WTC11 (cell line): Measurements from ENCODE around the gene PRKCG.

Experiments
- ATF1 ChIP-seq: sonication (generic); formaldehyde crosslinking; IDR thresholded peaks from 2 replicates; pipeline ENCODE4 v1.8.1; 2023; ENCODE audit warnings: mild to moderate bottlenecking, moderate library complexity, missing genetic modification reagents
- ELF4 ChIP-seq: sonication (generic); formaldehyde crosslinking; IDR thresholded peaks from 2 replicates; pipeline ENCODE4 v1.8.1; 2022; ENCODE audit warnings: low read depth, mild to moderate bottlenecking, moderate library complexity, missing genetic modification reagents
- MAX ChIP-seq: sonication (generic); formaldehyde crosslinking; IDR thresholded peaks from 2 replicates; pipeline ENCODE4 v1.8.0; 2022; ENCODE audit warnings: mild to moderate bottlenecking, missing genetic modification reagents
- NFE2L1 ChIP-seq: sonication (generic); formaldehyde crosslinking; IDR thresholded peaks from 2 replicates; pipeline ENCODE4 v1.8.1; 2023; ENCODE audit warnings: missing genetic modification reagents
- NR3C1 ChIP-seq: sonication (generic); formaldehyde crosslinking; conservative IDR thresholded peaks from 2 replicates; pipeline ENCODE4 v1.8.1; 2023; ENCODE audit warnings: low read depth, mild to moderate bottlenecking, missing genetic modification reagents
- SP1 ChIP-seq: sonication (generic); formaldehyde crosslinking; conservative IDR thresholded peaks from 2 replicates; pipeline ENCODE4 v1.8.1; 2022; ENCODE audit warnings: missing genetic modification reagents
- USF1 ChIP-seq: sonication (generic); formaldehyde crosslinking; IDR thresholded peaks from 2 replicates; pipeline ENCODE4 v1.8.0; 2022; ENCODE audit warnings: mild to moderate bottlenecking, missing genetic modification reagents
- ZSCAN18 ChIP-seq: fragments of 250-450 bp; sonication (Bioruptor Pico); IDR thresholded peaks from 2 replicates; pipeline ENCODE4 v2.1.2; 2022; ENCODE audit warnings: mild to moderate bottlenecking, moderate library complexity
- TF ChIP-seq, protein P1 (sequence below): fragments of 200-600 bp; IDR thresholded peaks from 2 replicates; pipeline ENCODE4 v1.8.0; 2022; ENCODE audit warnings: antibody characterized with exemption
- TF ChIP-seq, protein P2 (sequence below): sonication (generic); formaldehyde crosslinking; IDR thresholded peaks from 2 replicates; pipeline ENCODE4 v1.8.0; 2022; ENCODE audit warnings: mild to moderate bottlenecking, missing genetic modification reagents

DNA sequence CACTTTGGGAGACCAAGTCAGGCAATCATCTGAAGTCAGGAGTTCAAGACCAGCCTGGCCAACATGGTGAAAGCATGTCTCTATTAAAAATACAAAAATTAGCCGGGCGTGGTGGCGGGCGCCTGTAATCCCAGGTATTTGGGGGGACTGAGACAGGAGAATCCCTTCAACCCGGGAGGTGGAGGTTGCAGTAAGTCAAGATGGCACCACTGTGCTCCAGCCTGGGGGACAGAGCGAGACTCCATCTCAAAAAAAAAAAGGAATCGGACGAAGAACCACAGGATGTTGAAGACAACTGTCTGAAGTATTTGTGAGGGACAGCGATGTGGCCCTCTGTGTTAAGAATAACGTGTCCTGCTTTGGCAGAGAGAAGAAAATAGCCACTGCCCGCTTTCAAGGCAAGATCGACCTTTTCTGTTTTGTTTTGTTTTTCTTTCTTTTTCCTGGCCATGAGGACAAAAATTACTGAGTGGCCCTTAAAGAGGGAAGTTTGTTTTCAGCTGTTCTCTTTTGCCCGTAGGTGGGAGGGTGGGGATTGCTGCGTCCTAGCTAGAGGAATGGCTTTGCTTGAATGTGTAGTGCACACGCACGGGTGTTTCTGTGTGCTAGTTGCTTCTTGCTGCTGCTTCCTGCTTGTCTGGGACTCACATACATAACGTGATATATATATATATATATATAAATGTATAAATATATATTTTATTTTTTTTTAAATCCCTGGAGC is 6.2 kb upstream of the PRKCG start:
- TF ChIP-seq NFE2L1 (CRISPR knock-in tag): no peak
- TF ChIP-seq, protein P1, sequence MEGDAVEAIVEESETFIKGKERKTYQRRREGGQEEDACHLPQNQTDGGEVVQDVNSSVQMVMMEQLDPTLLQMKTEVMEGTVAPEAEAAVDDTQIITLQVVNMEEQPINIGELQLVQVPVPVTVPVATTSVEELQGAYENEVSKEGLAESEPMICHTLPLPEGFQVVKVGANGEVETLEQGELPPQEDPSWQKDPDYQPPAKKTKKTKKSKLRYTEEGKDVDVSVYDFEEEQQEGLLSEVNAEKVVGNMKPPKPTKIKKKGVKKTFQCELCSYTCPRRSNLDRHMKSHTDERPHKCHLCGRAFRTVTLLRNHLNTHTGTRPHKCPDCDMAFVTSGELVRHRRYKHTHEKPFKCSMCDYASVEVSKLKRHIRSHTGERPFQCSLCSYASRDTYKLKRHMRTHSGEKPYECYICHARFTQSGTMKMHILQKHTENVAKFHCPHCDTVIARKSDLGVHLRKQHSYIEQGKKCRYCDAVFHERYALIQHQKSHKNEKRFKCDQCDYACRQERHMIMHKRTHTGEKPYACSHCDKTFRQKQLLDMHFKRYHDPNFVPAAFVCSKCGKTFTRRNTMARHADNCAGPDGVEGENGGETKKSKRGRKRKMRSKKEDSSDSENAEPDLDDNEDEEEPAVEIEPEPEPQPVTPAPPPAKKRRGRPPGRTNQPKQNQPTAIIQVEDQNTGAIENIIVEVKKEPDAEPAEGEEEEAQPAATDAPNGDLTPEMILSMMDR: no peak
- no peak for TF ChIP-seq SP1 (CRISPR knock-in tag)
- TF ChIP-seq, protein P2, sequence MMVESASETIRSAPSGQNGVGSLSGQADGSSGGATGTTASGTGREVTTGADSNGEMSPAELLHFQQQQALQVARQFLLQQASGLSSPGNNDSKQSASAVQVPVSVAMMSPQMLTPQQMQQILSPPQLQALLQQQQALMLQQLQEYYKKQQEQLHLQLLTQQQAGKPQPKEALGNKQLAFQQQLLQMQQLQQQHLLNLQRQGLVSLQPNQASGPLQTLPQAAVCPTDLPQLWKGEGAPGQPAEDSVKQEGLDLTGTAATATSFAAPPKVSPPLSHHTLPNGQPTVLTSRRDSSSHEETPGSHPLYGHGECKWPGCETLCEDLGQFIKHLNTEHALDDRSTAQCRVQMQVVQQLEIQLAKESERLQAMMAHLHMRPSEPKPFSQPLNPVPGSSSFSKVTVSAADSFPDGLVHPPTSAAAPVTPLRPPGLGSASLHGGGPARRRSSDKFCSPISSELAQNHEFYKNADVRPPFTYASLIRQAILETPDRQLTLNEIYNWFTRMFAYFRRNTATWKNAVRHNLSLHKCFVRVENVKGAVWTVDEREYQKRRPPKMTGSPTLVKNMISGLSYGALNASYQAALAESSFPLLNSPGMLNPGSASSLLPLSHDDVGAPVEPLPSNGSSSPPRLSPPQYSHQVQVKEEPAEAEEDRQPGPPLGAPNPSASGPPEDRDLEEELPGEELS: no peak
- TF ChIP-seq USF1 (CRISPR knock-in tag): no peak
- no peak for TF ChIP-seq ELF4 (CRISPR knock-in tag)
- no peak for TF ChIP-seq NR3C1 (CRISPR knock-in tag)
- TF ChIP-seq ZSCAN18 (CRISPR knock-in tag): no peak
- TF ChIP-seq ATF1 (CRISPR knock-in tag): no peak
- TF ChIP-seq MAX (CRISPR knock-in tag): no peak
